HG02943 (cell line): ENCODE data around the gene MRPL38.

Experiments used
- ATAC-seq: cut with Tn5 transposase; IDR thresholded peaks from one replicate; pipeline ENCODE4 v1.9.1; 2021; ENCODE audit warnings: mild to moderate bottlenecking, low read depth, moderate library complexity; ENCODE audit not compliant: unreplicated experiment

MRPL38 gene

GRCh38 chr17:75904749-75905521 lies at the start of gene MRPL38:
Gene MRPL38, minus strand, starts transcription at chr17:75904884. Its CDS starts 9 bp downstream, at chr17:75904875.
- peak; percentile 92 for ATAC-seq

GRCh38 chr17:75950855-75951554 lies 46.3 kb upstream of the MRPL38 start:
- ATAC-seq = no peak

GRCh38 chr17:75950421-75950820 lies 45.7 kb upstream of the MRPL38 start:
- ATAC-seq = no peak

GRCh38 chr17:75945211-75945610 lies 40.5 kb upstream of the MRPL38 start:
- no peak for ATAC-seq

GRCh38 chr17:75943491-75943890 lies 38.8 kb upstream of the MRPL38 start:
- ATAC-seq = no peak

- no peak for ATAC-seq
Observed at GRCh38 chr17:75942473-75942872, 37.8 kb upstream of the MRPL38 start.

GRCh38 chr17:75941442-75941819 lies 36.7 kb upstream of the MRPL38 start:
- no peak for ATAC-seq

- ATAC-seq = peak; percentile 85
Observed at GRCh38 chr17:75940727-75941441, 36.2 kb upstream of the MRPL38 start, which contains the start of gene FBF1. Gene FBF1, minus strand, starts transcription at chr17:75941042. Its CDS starts 2,893 bp downstream, at chr17:75938149.

- no peak for ATAC-seq
Observed at GRCh38 chr17:75937652-75938051, 33.0 kb upstream of the MRPL38 start.

GRCh38 chr17:75933808-75934207 lies 29.1 kb upstream of the MRPL38 start:
- no peak for ATAC-seq

- ATAC-seq = no peak
Observed at GRCh38 chr17:75932852-75933251, 28.2 kb upstream of the MRPL38 start.

- no peak for ATAC-seq
Observed at GRCh38 chr17:75931062-75931461, 26.4 kb upstream of the MRPL38 start.

GRCh38 chr17:75927286-75927922 lies 22.7 kb upstream of the MRPL38 start:
- ATAC-seq = no peak

GRCh38 chr17:75926456-75926855 lies 21.8 kb upstream of the MRPL38 start:
- no peak for ATAC-seq

GRCh38 chr17:75925912-75926311 lies 21.2 kb upstream of the MRPL38 start:
- no peak for ATAC-seq

GRCh38 chr17:75925103-75925502 lies 20.4 kb upstream of the MRPL38 start:
- ATAC-seq = no peak

GRCh38 chr17:75922963-75923874 lies 18.5 kb upstream of the MRPL38 start:
- no peak for ATAC-seq

- ATAC-seq = no peak
Observed at GRCh38 chr17:75922173-75922961, 17.7 kb upstream of the MRPL38 start.

GRCh38 chr17:75921596-75921995 lies 16.9 kb upstream of the MRPL38 start:
- ATAC-seq = no peak
